Endodermal cell (in vitro differentiated cells): ENCODE measurements around the gene TRUB1. TPM values are rescaled to one million over a fixed set of nuclear protein-coding genes. Genes with fewer than 3 reads are reported as not detected.

Source experiments
- DNase-seq: peaks from one replicate; pipeline ENCODE4 v3.0.0-alpha.2; 2017
- H3K27ac ChIP-seq: 2 replicates; pipeline ENCODE4 v1.5.1; 2013; ENCODE audit warnings: mild to moderate bottlenecking, low read depth, low read length, moderate library complexity
- H3K27me3 ChIP-seq: 2 replicates; pipeline ENCODE4 v1.6.1; 2013; ENCODE audit warnings: mild to moderate bottlenecking, low read length, moderate library complexity; ENCODE audit not compliant: insufficient read depth, control insufficient read depth, poor library complexity, severe bottlenecking
- H3K36me3 ChIP-seq: 2 replicates; pipeline ENCODE4 v1.7.0; 2013; ENCODE audit warnings: mild to moderate bottlenecking, low read length, moderate library complexity; ENCODE audit not compliant: control insufficient read depth, insufficient read depth
- H3K4me1 ChIP-seq: one replicate; pipeline ENCODE4 v1.7.0; 2013; ENCODE audit warnings: low read length; ENCODE audit not compliant: control insufficient read depth, insufficient read depth
- H3K4me3 ChIP-seq: 2 replicates; pipeline ENCODE4 v1.5.1; 2013; ENCODE audit warnings: mild to moderate bottlenecking, low read length, moderate library complexity
- H3K9ac ChIP-seq: 2 replicates; pipeline ENCODE4 v1.6.1; 2013; ENCODE audit warnings: mild to moderate bottlenecking, low read length, moderate library complexity; ENCODE audit not compliant: poor library complexity, severe bottlenecking; ENCODE audit errors: extremely low read depth
- H3K9me3 ChIP-seq: 2 replicates; pipeline ENCODE4 v1.6.1; 2013; ENCODE audit warnings: mild to moderate bottlenecking, low read length, moderate library complexity; ENCODE audit not compliant: control insufficient read depth
- H3K27ac Mint-ChIP-seq: 2 replicates; pipeline ENCODE4 v1.8.0; 2020; ENCODE audit warnings: mixed read lengths
- H3K27me3 Mint-ChIP-seq: 2 replicates; pipeline ENCODE4 v1.8.0; 2021; ENCODE audit warnings: mild to moderate bottlenecking, mixed read lengths; ENCODE audit not compliant: insufficient read depth
- H3K36me3 Mint-ChIP-seq: 2 replicates; pipeline ENCODE4 v1.8.0; 2020; ENCODE audit warnings: low read depth, mixed read lengths
- H3K4me1 Mint-ChIP-seq: 2 replicates; pipeline ENCODE4 v1.8.0; 2020; ENCODE audit warnings: mixed read lengths
- H3K4me3 Mint-ChIP-seq: 2 replicates; pipeline ENCODE4 v1.8.0; 2020; ENCODE audit warnings: mild to moderate bottlenecking, moderate library complexity, mixed read lengths
- H3K9me3 Mint-ChIP-seq: 2 replicates; pipeline ENCODE4 v1.8.0; 2020; ENCODE audit warnings: mild to moderate bottlenecking, mixed read lengths
- CTCF ChIP-seq: fragments of 200-600 bp; sonication (generic); conservative IDR thresholded peaks from 2 replicates; pipeline ENCODE4 v1.5.0; 2021; ENCODE audit warnings: antibody characterized with exemption, mild to moderate bottlenecking
- WGBS, 2 experiments: methylation state at CpG; one replicate each; pipeline versions ENCODE4 v1.1.5 to v1.1.7; 2013; ENCODE audit warnings: missing lambda C conversion rate in 2 of 2, mixed read lengths in 1 of 2; ENCODE audit not compliant: insufficient coverage in 1 of 2, insufficient read length in 1 of 2; 5-methylcytosine and 5-hydroxymethylcytosine counted together
- total RNA-seq, 2 donors: library from RNA; stranded (reverse); fragmentation: NEBNext Ultra II Directional in 1 of 2; extraction: Animal tissue kit (Norgen Biotek cat#: 25700) in 1 of 2; gene quantifications; 2 replicates in 1 of 2; 3 replicates in 1 of 2; pipeline ENCODE4 v1.2.1, GENCODE V29; 2021

The TRUB1 gene
- total RNA-seq, 2 donors from 2014 or later = 18.5 to 18.8 TPM

- no peaks in the 10 kb centered on the region for H3K9me3 ChIP-seq
- H3K9me3 Mint-ChIP-seq = no peaks in the 10 kb centered on the region
- peaks cover 6% of the 10 kb centered on the region for H3K4me1 Mint-ChIP-seq
- no peak overlapping the region for H3K27ac Mint-ChIP-seq
- WGBS, 2 experiments = 89% methylated on average over 1 of the region's 1 CpG; no CpG with 5 or more reads in 1 of the 2 experiments
- no peak overlapping the region for H3K4me3 ChIP-seq
- no peak overlapping the region for H3K9ac ChIP-seq
- H3K27me3 ChIP-seq = no peaks in the 10 kb centered on the region
- H3K27me3 Mint-ChIP-seq = no peaks in the 10 kb centered on the region
- no peak overlapping the region for H3K27ac ChIP-seq
- H3K36me3 ChIP-seq = no peaks in the 10 kb centered on the region
- no peak for DNase-seq
- TF ChIP-seq CTCF = no peak
- no peaks in the 10 kb centered on the region for H3K36me3 Mint-ChIP-seq
- no peak overlapping the region for H3K4me3 Mint-ChIP-seq
- H3K4me1 ChIP-seq = no peaks in the 10 kb centered on the region
Measured at GRCh38 chr10:114920459-114920858, 17.5 kb upstream of the TRUB1 start.

- Mint-ChIP-seq H3K9me3 (no peaks in the 10 kb centered on the region), H3K27me3 (no peaks in the 10 kb centered on the region), H3K27ac (no peak overlapping the region), H3K4me3 (no peak overlapping the region), H3K4me1 (peaks cover 6% of the 10 kb centered on the region), H3K36me3 (no peaks in the 10 kb centered on the region)
- no peak for DNase-seq
- no peaks in the 10 kb centered on the region for H3K4me1 ChIP-seq
- H3K9me3 ChIP-seq = no peaks in the 10 kb centered on the region
- no peak overlapping the region for H3K9ac ChIP-seq
- 95 to 100% methylated on average over 2 to 4 of the region's 4 CpGs for WGBS, 2 experiments
- no peaks in the 10 kb centered on the region for H3K36me3 ChIP-seq
- TF ChIP-seq CTCF = no peak
- no peak overlapping the region for H3K4me3 ChIP-seq
- no peak overlapping the region for H3K27ac ChIP-seq
- H3K27me3 ChIP-seq = no peaks in the 10 kb centered on the region
Measured at GRCh38 chr10:114922003-114922402, 16.0 kb upstream of the TRUB1 start.

- Histone ChIP-seq H3K4me1 (no peaks in the 10 kb centered on the region), H3K4me3 (no peak overlapping the region), H3K9me3 (no peaks in the 10 kb centered on the region), H3K27ac (no peak overlapping the region), H3K9ac (no peak overlapping the region), H3K27me3 (no peaks in the 10 kb centered on the region), H3K36me3 (no peaks in the 10 kb centered on the region)
- Mint-ChIP-seq H3K9me3 (no peaks in the 10 kb centered on the region), H3K4me1 (peaks cover under 1% of the 10 kb centered on the region), H3K36me3 (no peaks in the 10 kb centered on the region), H3K27ac (no peak overlapping the region), H3K4me3 (no peak overlapping the region), H3K27me3 (no peaks in the 10 kb centered on the region)
- no peak for TF ChIP-seq CTCF
- no peak for DNase-seq
- WGBS, 2 experiments = 93 to 100% methylated on average over 2 of the region's 2 CpGs
Measured at GRCh38 chr10:114923551-114923950, 14.4 kb upstream of the TRUB1 start.
